IMR-90 (cell line): ENCODE data around the gene PLA2G4D.

Source experiments
- BHLHE40 ChIP-seq: fragments of 150-350 bp; IDR thresholded peaks from 2 replicates; pipeline ENCODE4 v1.6.1; 2016; ENCODE audit warnings: mild to moderate bottlenecking, low read depth, low read length
- CEBPB ChIP-seq: IDR thresholded peaks from 2 replicates; pipeline ENCODE4 v1.6.1; 2012; ENCODE audit warnings: low read depth, low read length, improper control_type of control experiment
- CHD1 ChIP-seq: IDR thresholded peaks from 2 replicates; pipeline ENCODE4 v1.6.1; 2012; ENCODE audit warnings: low read depth, low read length, improper control_type of control experiment
- FOS ChIP-seq: fragments of 150-350 bp; IDR thresholded peaks from 2 replicates; pipeline ENCODE4 v1.6.1; 2016; ENCODE audit warnings: low read depth, low read length
- MAFK ChIP-seq: IDR thresholded peaks from 2 replicates; pipeline ENCODE4 v1.6.1; 2012; ENCODE audit warnings: low read depth, low read length, improper control_type of control experiment
- MXI1 ChIP-seq: IDR thresholded peaks from 2 replicates; pipeline ENCODE4 v1.6.1; 2012; ENCODE audit warnings: low read depth, mild to moderate bottlenecking, low read length, moderate library complexity, borderline replicate concordance
- POLR2A ChIP-seq: IDR thresholded peaks from 2 replicates; pipeline ENCODE4 v1.6.1; 2012; ENCODE audit warnings: mild to moderate bottlenecking, low read depth, low read length
- RAD21 ChIP-seq: IDR thresholded peaks from 2 replicates; pipeline ENCODE4 v1.6.1; 2012; ENCODE audit warnings: low read length, improper control_type of control experiment
- RCOR1 ChIP-seq: IDR thresholded peaks from 2 replicates; pipeline ENCODE4 v1.6.1; 2012; ENCODE audit warnings: mild to moderate bottlenecking, low read length, improper control_type of control experiment; ENCODE audit not compliant: insufficient replicate concordance
- RFX5 ChIP-seq: IDR thresholded peaks from 2 replicates; pipeline ENCODE4 v1.8.0; 2012; ENCODE audit warnings: low read depth, mild to moderate bottlenecking, low read length, moderate library complexity
- SMC3 ChIP-seq: fragments of 150-350 bp; IDR thresholded peaks from 2 replicates; pipeline ENCODE4 v1.6.1; 2016; ENCODE audit warnings: low read depth, mild to moderate bottlenecking, antibody characterized with exemption, low read length, moderate library complexity
- USF2 ChIP-seq: fragments of 150-350 bp; IDR thresholded peaks from 2 replicates; pipeline ENCODE4 v1.6.1; 2017; ENCODE audit warnings: mild to moderate bottlenecking, antibody characterized with exemption, low read length, low read depth
- TF ChIP-seq, protein P1 (sequence below): conservative IDR thresholded peaks from 2 replicates; pipeline ENCODE4 v1.5.1; 2012; ENCODE audit warnings: mild to moderate bottlenecking, low read depth, low read length, improper control_type of control experiment
- TF ChIP-seq, protein P2 (sequence below): fragments of 150-350 bp; IDR thresholded peaks from 2 replicates; pipeline ENCODE4 v1.6.1; 2016; ENCODE audit warnings: low read depth, mild to moderate bottlenecking, low read length, moderate library complexity, borderline replicate concordance

DNA sequence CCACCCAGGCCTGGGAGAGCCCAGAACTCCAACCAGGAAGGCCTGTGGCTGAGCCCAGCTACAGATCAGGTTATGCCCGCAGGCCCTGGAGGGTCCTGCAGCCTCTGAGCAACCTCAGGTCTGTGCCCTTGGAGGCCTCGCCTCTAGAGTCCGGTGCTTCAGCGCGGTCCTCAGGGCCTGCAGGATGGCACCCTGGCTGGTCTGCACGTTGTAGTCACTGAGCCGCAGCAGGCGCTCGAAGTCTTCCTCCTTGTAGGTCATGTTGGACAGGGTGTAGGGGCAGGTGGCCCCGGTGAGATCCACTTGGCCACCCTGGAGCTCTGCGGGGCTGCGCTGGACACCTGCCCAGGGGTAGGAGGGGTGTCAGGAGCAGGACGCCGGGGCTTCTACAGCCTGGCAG, 25.8 kb downstream of the PLA2G4D start:
- TF ChIP-seq POLR2A (no peak), MXI1 (no peak), USF2 (no peak), FOS (no peak), RCOR1 (no peak), CEBPB (no peak), RAD21 (no peak), CHD1 (no peak), BHLHE40 (no peak), SMC3 (no peak), RFX5 (no peak), MAFK (no peak)
- TF ChIP-seq, protein P1, sequence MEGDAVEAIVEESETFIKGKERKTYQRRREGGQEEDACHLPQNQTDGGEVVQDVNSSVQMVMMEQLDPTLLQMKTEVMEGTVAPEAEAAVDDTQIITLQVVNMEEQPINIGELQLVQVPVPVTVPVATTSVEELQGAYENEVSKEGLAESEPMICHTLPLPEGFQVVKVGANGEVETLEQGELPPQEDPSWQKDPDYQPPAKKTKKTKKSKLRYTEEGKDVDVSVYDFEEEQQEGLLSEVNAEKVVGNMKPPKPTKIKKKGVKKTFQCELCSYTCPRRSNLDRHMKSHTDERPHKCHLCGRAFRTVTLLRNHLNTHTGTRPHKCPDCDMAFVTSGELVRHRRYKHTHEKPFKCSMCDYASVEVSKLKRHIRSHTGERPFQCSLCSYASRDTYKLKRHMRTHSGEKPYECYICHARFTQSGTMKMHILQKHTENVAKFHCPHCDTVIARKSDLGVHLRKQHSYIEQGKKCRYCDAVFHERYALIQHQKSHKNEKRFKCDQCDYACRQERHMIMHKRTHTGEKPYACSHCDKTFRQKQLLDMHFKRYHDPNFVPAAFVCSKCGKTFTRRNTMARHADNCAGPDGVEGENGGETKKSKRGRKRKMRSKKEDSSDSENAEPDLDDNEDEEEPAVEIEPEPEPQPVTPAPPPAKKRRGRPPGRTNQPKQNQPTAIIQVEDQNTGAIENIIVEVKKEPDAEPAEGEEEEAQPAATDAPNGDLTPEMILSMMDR = no peak
- TF ChIP-seq, protein P2, sequence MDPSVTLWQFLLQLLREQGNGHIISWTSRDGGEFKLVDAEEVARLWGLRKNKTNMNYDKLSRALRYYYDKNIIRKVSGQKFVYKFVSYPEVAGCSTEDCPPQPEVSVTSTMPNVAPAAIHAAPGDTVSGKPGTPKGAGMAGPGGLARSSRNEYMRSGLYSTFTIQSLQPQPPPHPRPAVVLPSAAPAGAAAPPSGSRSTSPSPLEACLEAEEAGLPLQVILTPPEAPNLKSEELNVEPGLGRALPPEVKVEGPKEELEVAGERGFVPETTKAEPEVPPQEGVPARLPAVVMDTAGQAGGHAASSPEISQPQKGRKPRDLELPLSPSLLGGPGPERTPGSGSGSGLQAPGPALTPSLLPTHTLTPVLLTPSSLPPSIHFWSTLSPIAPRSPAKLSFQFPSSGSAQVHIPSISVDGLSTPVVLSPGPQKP = no peak
